HG03025 (cell line): ENCODE measurements around the gene SEPTIN1.

Source experiments
- ATAC-seq: cut with Tn5 transposase; IDR thresholded peaks from one replicate; pipeline ENCODE4 v1.9.1; 2021; ENCODE audit warnings: mild to moderate bottlenecking, moderate library complexity; ENCODE audit not compliant: unreplicated experiment, low FRiP score

Gene SEPTIN1

DNA sequence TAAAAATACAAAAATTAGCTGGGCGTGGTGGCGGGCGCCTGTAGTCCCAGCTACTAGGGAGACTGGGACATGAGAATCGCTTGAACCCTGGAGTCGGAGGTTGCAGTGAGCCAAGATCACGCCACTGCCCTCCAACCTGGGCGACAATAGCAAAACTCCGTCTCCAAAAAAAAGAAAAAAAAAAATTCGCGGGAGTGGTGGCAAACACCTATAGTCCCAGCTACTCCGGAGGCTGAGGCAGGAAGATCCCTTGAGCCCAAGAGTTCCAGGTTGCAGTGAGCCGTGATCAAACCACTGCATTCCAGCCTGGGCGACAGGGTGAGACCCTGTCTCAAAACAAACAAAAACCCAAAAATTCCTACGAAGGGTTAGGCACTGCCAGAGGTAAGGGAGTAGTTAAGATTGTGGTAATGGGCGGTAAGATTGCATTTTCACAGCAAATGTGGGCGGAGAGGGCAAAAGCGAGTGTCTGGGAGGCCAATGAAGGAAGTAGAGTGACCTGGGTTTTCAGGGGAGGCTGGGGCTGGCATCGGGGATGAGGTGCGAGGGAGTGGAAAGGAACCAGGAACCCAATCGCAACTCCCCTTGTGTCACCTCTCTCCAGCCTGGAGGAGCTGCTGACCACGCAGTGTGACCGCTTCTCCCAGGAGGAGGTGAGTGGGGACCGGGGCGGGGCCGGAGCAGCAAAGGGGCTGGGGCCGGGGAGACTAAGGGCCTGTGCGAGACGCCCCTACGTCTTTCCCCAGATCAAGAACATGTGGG lies 5.1 kb downstream of the SEPTIN1 start:
- ATAC-seq: no peak

GRCh38 chr16:30376461-30376902 lies 5.9 kb downstream of the SEPTIN1 start:
- no peak for ATAC-seq

- no peak for ATAC-seq
Measured at GRCh38 chr16:30375864-30376263, 6.5 kb downstream of the SEPTIN1 start.

DNA sequence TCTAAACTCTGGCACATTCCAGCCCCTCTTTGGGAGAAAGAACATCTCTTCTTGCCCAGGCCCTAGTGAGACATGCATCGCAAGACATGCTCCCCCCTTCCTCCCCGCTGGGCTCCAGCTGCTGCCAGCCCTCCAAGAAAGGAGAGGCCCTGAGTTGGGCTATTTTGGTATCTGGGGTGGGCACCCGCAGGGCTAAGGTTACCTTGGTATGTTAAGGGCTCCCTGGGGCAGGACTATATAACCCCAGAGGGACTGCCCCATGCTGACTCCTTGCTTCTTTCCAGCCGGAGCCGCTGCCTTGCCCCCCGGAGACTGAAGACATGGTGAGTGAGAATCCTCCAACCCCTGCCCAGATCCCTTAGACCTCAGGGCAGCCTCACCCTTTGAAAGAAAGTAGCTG lies 7.8 kb downstream of the SEPTIN1 start, which contains the start of gene MYL11:
Gene MYL11, plus strand, starts transcription at position 265 of the 400 bp plus-strand sequence. Its CDS starts 56 bp downstream, at position 321.
- ATAC-seq: no peak

DNA sequence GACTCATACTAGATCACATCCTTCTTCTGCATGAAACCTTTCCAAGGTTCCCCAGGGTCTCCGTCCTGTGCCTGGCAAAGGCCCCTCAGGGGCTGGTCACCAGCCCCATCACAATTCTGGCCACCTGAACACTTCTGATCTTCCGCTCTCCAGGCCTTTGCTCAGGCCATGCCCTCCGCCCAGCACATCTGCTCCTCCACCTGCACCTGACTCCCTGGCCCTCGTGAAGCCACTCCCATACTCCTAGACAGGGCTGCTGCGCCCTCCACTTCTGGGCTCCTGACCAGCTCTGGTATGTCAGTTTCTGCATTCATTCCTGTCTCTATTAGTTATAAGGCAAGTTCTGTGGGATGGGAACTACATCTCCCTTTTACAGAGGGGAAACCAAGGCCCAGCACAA lies 9.6 kb downstream of the SEPTIN1 start:
- no peak for ATAC-seq

DNA sequence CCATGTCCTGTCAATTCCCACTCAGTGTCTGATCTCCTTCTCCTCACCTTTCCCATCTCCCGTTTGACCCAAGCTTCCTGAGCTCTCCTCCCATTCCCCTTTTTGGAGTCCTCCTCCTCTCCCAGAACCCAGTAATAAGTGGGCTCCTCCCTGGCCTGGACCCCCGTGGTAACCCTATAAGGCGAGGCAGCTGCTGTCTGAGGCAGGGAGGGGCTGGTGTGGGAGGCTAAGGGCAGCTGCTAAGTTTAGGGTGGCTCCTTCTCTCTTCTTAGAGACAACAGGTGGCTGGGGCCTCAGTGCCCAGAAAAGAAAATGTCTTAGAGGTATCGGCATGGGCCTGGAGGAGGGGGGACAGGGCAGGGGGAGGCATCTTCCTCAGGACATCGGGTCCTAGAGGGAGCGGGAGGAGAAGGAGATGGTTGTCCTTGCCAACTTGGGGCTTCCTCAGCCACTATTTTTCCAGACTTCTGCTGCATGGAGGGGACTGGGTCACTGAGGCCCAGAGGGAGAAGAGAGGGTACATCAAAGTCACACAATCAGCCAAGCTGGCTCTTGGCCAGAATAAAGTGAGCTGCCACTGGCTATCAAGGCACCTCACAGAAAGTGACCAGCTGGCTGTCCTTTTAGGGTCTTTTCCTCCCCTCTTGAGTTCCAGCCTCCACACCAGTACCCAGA lies 10.2 kb downstream of the SEPTIN1 start:
- ATAC-seq: no peak

DNA sequence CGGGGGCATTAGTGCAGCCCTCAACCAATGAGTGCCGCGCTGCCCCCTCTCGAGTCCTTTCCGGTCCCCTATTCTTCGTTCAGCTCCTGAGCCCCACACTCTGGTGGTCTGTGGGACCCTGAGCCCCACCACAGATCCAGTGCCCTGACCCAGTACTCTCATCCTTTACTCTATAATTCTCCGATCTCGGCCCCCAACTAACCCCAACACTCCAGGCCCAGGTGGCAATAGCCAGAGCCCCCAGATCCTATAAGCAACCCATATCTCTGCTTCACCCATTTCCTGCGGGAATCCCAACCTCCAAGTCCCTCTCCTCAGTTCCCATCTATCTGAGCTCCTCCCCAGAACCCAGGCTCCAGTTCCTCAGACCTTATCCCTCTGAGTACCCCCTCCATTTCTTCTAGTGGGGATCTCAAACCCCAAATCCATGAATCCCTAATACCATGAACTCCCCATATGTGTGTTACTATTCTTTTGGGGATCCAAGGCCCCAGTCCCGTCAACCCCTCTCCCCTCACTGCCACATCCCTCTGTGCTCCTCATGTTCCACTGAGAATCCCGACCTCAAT lies 11.0 kb downstream of the SEPTIN1 start:
- no peak for ATAC-seq

GRCh38 chr16:30370456-30371247 lies 11.7 kb downstream of the SEPTIN1 start, which contains the start of gene TBC1D10B:
Gene TBC1D10B, minus strand, starts transcription at chr16:30370494. Its CDS starts 311 bp downstream, at chr16:30370183.
- peak; percentile 75 for ATAC-seq

DNA sequence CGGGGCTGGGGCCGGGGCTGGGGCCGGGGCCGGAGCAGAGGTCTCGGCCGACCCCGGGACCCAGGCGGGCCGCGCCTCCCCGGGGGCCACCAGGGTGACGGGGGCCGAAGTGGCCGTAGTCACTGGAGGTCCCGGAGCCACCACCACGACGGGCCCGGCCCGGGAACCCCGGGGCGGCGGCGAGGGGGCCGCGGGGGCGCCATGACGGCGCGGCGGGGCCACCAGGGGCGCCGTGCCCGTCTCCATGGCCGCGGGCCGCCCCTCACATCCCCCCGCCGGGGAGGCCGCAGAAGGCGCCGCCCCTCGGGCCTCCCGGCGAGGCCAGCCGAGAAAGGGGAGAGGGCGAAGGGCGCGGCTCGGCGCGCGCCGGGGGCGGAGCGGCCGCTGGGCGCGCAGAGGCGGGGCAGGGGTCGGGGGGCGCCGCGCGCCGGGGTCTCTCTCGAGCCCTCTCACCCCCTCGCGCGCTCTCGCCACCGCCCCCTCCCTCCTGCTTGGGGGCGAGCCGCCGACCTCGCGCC lies 12.4 kb downstream of the SEPTIN1 start:
- ATAC-seq: peak; percentile 6

DNA sequence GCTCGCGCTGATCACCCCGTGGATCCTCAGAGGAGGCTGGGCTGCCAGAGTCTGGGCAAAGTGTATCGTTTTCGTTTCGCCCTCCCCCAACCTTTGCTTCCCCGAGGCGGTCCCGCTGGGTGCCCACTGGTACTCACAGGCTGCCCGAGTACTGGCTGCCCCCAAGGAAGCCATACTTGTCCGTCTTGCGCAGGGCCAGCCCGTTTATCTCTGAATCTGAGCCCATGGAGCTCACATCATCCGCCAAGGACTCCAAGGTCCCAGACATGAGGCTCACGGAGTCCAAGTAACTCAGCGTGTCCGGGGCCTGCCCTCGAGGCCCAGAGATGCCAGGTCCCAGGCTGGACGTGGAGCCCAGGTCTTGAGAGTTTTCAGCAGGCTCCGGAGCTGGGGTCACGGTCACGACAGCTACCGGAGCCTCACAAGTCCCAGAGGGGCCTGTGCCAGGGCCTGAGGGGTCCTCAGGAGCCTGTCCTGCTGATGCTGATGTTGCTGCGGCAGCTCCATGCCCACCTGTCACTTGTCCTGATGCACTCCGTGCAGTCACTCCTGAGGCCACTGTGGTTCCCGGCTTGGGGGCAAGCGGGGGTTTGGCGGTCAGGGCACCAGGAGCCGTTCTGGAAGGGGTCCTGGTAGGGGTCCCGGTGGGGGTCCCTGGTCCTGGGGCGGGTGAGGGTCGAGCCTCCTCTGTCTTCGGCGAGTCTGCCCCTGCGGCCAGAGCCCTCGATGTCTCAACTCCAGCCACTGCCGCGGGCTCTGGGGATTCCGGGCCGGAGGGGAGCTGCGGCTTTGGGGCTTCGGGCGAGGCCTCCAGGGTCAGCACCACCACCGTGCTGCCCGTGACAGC lies 13.0 kb downstream of the SEPTIN1 start:
- ATAC-seq: no peak

DNA sequence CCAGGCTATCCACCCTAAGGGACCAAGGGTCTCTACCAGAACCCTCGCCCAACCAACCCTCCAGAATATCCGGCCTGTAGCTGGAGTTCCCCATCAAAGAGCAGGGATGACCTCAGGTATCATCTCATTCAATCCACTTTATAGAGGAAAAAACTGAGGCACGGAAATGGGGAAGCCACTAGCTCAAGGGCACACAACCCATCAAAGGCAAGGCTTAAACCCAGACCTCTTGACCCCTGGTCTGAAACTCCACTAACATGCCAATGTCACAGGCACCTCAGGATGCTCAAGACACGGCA lies 13.6 kb downstream of the SEPTIN1 start:
- ATAC-seq: no peak

GRCh38 chr16:30368122-30368791 lies 14.1 kb downstream of the SEPTIN1 start:
- no peak for ATAC-seq

DNA sequence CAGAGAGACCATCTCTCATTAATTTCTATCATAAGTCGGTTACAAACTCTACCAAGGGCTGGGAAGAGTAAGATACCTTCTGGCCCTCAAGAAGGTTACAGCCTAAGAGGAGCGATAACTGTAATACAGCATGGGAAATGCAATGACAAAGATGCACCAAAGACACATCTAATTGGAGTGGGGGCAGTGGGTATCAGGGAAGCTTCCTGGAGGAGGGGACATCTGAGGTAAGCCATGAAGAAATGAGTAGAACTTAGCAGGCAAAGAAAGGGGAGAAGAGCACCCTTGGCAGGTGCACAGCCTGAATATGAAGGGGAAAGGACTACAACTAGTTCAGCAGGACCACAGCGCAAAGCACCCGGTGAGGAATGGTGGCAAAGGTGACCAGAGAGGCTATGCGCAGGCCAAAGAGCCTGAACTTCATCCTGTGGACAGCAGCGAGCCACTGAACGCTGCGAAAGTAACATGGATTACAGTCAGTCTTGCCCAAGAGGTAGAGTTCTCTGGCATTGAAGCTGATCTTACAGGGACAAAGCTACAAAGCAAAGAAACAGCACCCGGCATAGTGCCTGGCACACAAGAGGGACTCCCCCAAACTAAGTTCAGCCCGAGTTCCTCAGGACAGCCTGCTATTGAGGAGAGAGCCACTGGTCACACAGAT lies 14.9 kb downstream of the SEPTIN1 start:
- ATAC-seq: no peak

GRCh38 chr16:30366511-30366910 lies 15.8 kb downstream of the SEPTIN1 start:
- no peak for ATAC-seq

- no peak for ATAC-seq
Measured at GRCh38 chr16:30365200-30365599, 17.2 kb downstream of the SEPTIN1 start.

DNA sequence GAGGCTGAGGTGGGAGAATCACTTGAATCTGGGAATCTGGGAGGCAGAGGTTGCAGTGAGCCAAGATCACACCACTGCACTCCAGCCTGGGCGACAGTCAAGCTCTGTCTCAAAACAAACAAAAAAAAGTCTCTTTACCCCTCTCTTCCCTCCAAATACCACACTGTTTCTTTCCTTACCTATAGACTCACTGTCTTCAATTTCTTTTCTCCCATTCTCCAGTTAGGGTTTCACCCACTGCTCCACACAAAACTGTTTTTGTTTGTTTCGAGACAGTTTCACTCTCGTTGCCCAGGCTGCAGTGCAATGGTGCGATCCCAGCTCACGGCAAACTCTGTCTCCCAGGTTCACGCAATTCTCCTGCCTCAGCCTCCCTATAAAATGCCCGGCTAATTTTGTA lies 21.2 kb downstream of the SEPTIN1 start:
- ATAC-seq: no peak

DNA sequence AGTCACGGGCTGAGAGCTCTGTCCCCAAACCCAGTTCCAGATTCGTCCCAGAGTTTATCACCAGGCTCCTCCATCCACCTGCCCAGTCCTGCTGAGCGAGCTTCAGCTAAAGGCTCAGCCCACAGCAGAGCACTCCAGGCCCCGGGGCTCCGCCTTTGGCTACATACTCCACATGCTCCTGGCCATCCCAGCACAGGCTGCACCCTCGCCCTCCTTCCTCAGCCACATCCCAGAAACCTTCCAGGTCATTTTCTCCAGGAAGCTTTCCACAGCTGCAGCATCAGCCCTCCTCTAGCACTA lies 22.5 kb downstream of the SEPTIN1 start:
- ATAC-seq: no peak

DNA sequence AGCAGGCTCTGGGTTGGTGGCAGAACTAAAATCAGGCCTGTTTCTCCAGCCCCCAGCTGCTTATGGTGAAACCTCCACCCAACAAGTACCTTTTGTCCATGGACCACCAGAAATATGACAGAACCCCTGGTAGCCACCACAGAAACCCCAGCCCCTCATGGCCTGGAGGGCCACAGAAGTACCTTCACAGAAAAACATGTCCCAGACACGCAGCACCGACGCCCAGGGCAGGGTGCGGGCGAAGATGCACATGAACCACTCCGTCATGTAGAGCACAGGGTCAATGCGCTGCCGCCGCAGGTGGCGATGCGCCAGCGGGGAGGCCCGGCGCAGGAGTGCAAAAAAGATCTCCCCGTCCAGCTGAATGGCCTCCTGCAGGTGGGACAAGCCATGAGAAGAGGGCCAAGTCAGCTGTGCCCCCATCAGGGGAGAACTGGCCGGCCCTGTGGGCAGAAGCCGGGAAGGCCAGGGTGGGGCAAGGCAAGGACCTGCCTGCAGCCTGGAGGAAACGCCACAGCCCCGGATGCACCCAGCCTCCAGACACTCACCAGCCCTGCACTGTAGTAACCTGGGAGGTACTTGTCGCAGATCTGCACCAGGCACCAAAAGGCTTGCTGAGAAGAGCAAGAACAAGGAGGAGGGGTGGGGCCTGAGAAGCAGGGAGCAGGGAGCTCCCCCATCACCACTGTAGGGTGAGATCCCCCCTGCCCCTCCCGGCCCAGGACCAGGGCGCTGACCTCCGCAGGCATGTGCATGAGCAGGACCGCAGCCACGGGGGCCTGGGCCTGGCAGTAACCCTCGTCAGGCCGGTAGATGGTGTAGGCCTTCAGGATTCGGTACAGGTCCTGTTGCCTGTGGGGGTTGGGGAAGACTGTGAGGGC lies 23.1 kb downstream of the SEPTIN1 start:
- no peak for ATAC-seq
